ENCODE measurements around the gene ASAP2. TPM values are rescaled to one million over a fixed set of nuclear protein-coding genes. Genes with fewer than 3 reads are reported as not detected.

Gene ASAP2
- total RNA-seq, 2 donors from 2014 or later = not detected

DNA sequence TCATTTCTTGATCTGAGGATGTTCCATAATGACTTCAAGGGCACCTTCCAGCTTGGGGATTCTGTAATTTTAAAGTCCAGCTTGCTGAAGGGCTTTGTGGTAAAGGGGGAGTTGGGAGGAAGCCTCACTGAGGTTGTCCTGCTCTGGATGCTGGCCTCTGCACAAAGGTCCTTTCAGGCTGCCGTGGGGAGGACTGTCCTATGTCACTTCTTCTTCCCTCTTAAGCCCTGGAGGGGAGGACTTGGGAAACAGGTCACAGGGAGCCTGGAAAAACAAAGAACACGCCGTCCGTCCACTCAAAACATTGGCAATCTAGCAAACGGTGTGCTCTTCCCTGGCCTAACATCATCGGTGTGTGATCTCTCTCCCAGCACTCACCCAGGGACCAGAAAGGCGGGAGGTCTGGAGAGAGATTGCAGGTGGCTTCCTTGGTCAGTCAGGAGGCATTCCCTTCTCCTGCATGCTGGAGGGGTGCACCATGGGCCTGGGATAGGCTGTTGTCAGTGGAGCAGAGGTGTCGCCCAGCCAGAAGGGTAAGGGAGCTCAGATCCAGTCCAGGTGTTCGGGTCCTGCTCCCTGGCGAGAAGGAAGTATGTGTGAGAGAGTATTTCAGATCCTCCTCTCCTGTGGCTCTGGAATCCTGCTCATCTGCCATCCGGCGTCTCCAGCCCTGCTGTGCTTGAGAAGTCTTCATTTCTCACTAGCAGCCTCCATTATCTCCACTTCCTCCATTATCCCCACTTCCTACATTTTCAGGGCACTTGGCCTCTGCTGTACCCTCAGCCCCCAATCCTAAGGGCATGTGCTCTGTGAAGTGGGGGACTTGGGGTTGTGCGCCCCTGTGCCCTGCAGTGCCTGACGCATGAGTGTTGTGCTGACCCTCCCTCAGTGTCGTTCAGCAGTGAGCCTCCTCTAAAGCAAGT, 20.1 kb downstream of the ASAP2 start:
- DNase-seq (ENCODE audit: low spot score) = no peak
- H3K4me3 Mint-ChIP-seq = no peak overlapping the region
- H3K36me3 Mint-ChIP-seq = no peaks in the 10 kb centered on the region
- peaks cover 16 to 46% of the 10 kb centered on the region in 2 donors for H3K27me3 Mint-ChIP-seq
- no peaks in the 10 kb centered on the region for H3K9me3 Mint-ChIP-seq
- no peak overlapping the region for H3K27ac Mint-ChIP-seq
- no peak for ATAC-seq
- no peaks in the 10 kb centered on the region for H3K4me1 Mint-ChIP-seq (ENCODE audit: low read depth in 2 of 2)

DNA sequence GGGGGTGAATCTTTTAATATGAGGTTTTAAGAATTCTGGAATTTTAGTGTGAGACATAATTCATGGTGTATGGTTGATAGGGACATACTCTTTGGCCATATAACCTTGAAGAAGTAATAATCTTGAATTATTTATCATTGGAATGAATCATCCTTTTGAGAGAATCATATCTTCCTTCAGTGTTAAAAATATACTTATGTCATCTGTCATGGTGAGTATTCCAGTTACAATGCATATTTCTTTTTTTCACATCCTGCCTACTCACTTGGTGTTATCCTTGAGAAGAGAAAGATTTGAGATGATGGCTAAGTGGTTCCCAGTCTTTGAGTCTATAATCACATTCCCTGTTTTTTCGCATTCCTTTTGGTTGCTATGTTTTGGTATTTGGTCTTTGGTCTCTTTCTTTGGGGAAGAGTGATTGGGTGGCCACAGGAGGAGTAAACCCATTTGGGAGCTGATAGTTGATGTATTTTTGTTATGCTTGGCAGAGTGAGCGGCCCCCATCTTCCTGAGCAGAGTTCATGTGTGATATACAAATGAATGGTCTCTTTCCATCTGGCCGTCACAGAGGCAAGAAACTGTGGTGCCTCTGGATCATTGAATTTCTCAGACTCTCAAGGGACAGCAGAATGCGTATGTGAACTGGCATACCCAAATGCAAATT, 21.6 kb downstream of the ASAP2 start:
- DNase-seq (ENCODE audit: low spot score) = no peak
- no peaks in the 10 kb centered on the region for H3K36me3 Mint-ChIP-seq
- H3K4me1 Mint-ChIP-seq (ENCODE audit: low read depth in 2 of 2) = no peaks in the 10 kb centered on the region
- H3K4me3 Mint-ChIP-seq = no peak overlapping the region
- H3K9me3 Mint-ChIP-seq = no peaks in the 10 kb centered on the region
- no peak for ATAC-seq
- peaks cover 29 to 53% of the 10 kb centered on the region in 2 donors for H3K27me3 Mint-ChIP-seq
- no peak overlapping the region for H3K27ac Mint-ChIP-seq

DNA sequence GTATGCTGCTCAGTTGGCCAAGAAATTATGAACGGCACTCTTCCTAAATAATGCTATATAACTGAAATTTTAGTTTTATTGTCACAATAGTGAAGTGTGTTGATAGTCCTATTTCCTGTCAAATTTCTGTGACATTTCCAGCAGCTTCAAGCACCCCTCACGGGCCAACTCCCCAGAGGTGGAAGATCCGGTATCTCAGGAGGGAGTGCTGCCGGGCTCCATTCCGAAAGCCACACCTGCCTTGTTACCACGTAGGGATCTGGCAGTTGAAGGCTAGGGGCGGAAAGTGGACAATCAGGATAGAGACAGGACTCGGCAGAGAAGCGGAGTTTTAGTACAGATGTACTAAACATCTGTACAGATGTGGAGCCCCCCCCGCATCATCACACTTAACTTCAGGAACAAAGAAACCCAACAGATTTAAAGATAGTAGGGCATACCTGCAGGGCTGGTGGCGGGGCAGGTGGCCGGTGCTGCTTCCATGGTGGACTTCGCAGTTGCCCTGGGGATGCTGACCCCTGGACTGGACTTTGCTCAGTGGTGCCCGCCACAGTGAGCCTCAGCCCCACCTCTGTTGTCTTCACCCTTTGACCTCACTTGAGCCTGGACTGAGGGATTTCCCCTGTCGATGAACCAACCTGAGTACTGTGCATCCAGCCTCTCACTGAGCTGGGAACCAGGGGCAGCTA, 22.3 kb downstream of the ASAP2 start:
- H3K9me3 Mint-ChIP-seq = no peaks in the 10 kb centered on the region
- peaks cover 29 to 52% of the 10 kb centered on the region in 2 donors for H3K27me3 Mint-ChIP-seq

DNA sequence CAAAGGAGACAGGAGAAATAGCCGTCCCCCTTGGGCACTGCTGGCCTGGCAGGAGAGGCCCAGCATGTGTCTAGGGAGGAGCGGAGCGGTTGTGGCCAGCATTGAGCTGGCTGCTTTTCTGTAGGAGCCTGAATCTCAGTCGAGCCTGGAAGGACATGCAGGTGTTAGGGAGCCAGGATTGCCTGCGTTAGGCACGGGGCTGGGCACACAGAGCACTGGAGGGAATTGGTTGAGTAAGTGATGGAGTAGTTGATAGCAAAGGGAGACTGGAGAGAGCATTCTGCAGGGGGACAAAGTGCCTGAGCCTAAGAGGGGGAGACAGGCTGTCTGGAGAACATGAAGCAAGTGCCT, 22.8 kb downstream of the ASAP2 start:
- ATAC-seq (no peak), DNase-seq (ENCODE audit: low spot score) (no peak)
- Mint-ChIP-seq H3K4me3 (no peak overlapping the region), H3K9me3 (no peaks in the 10 kb centered on the region), H3K36me3 (no peaks in the 10 kb centered on the region), H3K27me3 (peaks cover 29 to 52% of the 10 kb centered on the region in 2 donors), H3K27ac (no peak overlapping the region), H3K4me1 (ENCODE audit: low read depth in 2 of 2) (no peaks in the 10 kb centered on the region)

More for the DNA sequence above, 22.3 kb downstream of the ASAP2 start:
- Mint-ChIP-seq H3K4me3 (no peak overlapping the region), H3K27ac (no peak overlapping the region), H3K4me1 (ENCODE audit: low read depth in 2 of 2) (no peaks in the 10 kb centered on the region), H3K36me3 (no peaks in the 10 kb centered on the region)
- DNase-seq (ENCODE audit: low spot score) (no peak), ATAC-seq (peak; percentile 11 to 17)

DNA sequence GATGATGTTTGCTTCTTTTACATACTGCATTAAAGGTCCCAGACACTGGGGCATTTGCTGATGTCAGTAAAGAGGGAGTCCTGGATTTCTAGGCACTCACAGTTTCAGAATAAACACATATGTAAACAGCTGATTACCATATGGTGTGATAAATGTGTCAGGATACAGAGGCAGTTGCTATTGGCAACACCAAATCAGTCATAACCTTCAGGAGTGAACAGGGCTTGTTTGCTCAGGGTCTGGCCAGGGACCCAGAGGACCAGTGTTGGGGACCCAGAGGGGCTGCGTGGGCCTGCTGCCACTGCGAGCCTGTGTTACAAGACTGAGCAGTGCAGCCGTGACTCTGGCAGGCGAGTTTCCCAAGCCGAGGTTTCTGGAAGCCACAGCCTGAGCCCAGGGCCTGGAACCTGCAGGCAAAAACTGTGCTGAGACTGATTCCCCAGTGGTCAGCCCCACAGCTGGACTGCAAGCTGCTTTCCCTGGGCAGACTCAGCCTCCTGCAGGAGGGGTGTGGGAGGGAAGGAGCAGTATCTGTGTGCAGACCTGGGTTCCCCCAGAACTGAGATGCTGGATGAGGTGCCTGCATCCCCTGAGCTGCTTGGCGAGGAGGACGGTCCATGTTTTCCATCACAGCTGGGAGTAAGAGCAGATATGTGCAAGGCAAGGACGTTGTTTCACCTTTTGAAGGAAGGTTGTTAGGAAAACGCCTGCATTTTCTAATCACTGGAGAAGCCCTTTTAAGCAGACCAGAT, 23.6 kb downstream of the ASAP2 start:
- peaks cover 29 to 51% of the 10 kb centered on the region in 2 donors for H3K27me3 Mint-ChIP-seq

DNA sequence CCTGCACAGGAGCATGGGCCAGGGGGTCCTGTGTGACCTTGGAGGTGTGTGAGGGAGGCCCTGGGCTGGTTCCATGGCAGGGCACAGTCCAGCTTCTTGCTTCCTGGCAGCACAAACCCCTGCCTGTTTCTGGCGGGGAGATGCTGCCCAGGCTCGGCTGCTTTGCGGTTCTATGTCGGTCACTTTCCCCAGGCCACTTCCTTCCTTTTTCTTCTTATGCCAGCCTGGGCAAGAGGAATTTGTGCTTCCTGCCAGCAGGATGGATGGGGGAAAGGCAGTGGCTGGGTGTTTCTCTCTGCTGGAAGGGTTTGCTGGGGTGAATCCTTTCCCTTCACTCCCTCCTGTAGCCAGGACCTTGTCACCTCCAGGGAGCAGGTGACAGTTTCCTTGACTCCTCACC, 24.3 kb downstream of the ASAP2 start:
- DNase-seq (ENCODE audit: low spot score) (no peak), ATAC-seq (no peak)
- Mint-ChIP-seq H3K27me3 (peaks cover 29 to 44% of the 10 kb centered on the region in 2 donors), H3K9me3 (no peaks in the 10 kb centered on the region), H3K4me1 (ENCODE audit: low read depth in 2 of 2) (no peaks in the 10 kb centered on the region), H3K27ac (no peak overlapping the region), H3K36me3 (no peaks in the 10 kb centered on the region), H3K4me3 (no peak overlapping the region)

More for the DNA sequence above, 23.6 kb downstream of the ASAP2 start:
- Mint-ChIP-seq H3K4me1 (ENCODE audit: low read depth in 2 of 2) (no peaks in the 10 kb centered on the region), H3K36me3 (no peaks in the 10 kb centered on the region), H3K27ac (no peak overlapping the region), H3K9me3 (no peaks in the 10 kb centered on the region), H3K4me3 (no peak overlapping the region)
- ATAC-seq (no peak), DNase-seq (ENCODE audit: low spot score) (no peak)

DNA sequence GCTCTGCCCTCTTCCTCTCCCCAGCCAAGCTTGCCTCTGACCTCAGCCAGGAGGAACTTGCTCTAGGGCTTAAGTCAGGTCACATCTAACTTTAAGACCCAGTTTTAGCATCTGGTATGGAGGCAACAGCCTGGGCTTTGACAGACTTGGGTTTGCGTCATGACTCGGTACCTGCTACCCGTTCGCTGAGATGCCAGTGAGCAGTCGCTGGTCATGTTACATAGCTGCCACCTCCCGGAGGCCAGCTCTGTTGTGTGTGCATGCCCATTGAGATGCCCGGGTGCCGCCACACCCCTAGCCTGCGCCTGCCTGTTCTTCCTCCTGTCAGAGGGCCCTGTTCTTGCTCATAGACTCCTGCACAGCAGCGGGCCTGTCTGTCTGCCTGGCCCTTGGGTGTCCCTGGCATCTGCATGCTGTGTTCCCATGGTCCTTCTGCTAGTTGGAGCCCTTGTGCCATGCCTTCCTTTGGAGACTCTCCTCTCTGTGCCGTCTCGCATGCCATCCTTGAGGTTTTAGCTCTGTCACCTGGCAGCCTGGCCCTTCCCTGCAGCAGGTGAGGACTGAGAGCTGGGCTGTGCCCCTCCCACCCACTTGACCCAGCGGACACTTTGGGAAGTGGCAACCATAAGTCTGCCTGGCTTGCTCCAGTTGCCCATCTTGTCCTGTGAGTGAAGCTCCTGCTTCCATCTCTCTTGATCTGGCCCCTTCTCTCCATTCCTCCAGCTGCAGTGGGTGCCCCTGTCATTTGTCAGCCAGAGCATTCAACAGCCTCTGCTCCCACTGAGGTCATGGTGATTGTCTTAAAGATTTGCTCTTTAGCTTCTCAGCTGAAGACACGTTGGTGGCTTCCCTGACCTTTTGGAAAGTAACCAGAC, 24.9 kb downstream of the ASAP2 start:
- Mint-ChIP-seq H3K27me3 (peaks cover 29 to 43% of the 10 kb centered on the region in 2 donors), H3K36me3 (no peaks in the 10 kb centered on the region), H3K4me3 (no peak overlapping the region), H3K4me1 (ENCODE audit: low read depth in 2 of 2) (no peaks in the 10 kb centered on the region), H3K9me3 (no peaks in the 10 kb centered on the region), H3K27ac (no peak overlapping the region)
- DNase-seq (ENCODE audit: low spot score) (no peak), ATAC-seq (no peak)

DNA sequence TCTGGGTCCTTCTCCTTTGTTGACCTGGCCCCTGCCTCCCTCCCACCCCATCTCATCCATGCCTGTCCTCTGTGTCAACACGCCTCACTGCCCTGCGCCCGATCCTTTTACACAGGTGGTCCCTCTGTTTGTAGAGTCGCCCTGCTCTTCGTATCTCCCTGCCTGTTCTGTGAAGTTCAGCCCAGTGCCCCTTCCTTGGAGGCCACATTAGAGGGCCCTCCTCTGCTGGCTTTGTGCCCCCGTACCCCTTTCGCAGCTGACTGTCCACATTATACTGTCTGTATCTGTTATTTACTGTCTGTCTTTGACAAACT, 25.5 kb downstream of the ASAP2 start:
- H3K9me3 Mint-ChIP-seq = no peaks in the 10 kb centered on the region
- H3K4me1 Mint-ChIP-seq (ENCODE audit: low read depth in 2 of 2) = no peaks in the 10 kb centered on the region
- DNase-seq (ENCODE audit: low spot score) (no peak), ATAC-seq (no peak)
- no peak overlapping the region for H3K4me3 Mint-ChIP-seq
- no peaks in the 10 kb centered on the region for H3K36me3 Mint-ChIP-seq
- H3K27me3 Mint-ChIP-seq = peaks cover 27 to 43% of the 10 kb centered on the region in 2 donors
- no peak overlapping the region for H3K27ac Mint-ChIP-seq

DNA sequence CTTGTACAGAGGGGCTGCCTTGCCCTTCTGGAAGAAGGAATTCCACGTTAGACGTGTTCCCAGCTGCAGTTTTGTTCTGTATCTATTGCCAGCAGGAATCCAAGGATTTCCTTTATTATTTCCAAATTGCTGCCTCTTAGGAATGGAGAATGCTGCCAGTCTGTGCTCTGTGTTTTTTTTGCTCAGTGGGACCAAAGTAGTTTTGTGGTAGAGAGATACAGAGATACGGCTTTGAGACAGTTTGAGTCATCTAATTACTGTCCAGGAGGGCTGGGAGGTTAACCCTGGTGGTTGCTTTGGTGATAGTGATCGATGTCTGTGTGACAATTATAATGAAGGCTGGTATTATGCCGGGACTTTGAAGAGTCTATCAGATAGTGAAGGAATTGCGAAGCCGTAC, 26.3 kb downstream of the ASAP2 start:
- Mint-ChIP-seq H3K4me1 (ENCODE audit: low read depth in 2 of 2) (no peaks in the 10 kb centered on the region), H3K9me3 (no peaks in the 10 kb centered on the region), H3K4me3 (no peak overlapping the region), H3K36me3 (no peaks in the 10 kb centered on the region), H3K27ac (no peak overlapping the region), H3K27me3 (peaks cover 24 to 36% of the 10 kb centered on the region in 2 donors)
- ATAC-seq (no peak), DNase-seq (ENCODE audit: low spot score) (no peak)

DNA sequence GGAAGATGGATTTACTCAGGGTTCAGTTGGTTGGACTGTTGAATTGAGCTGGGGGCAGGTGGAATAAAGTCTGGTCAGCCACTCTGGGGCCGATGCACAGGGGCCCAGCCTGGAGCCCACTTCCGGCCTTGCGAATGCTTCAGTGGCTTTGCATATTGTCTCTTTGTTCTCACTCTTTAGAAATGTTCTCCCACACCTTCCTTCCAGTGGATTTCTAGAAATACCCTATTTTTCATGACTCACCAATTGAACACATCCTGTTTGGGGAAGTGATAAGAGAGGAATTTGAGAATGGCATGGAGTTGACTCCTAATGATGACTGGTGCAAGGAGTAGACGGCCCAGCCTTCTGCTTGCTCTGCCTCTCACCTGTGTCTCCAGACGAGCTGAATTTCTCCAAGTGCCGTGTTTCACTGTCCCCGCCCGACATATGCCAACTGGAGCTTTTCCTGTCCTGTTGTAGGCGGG, 28.1 kb downstream of the ASAP2 start:
- H3K36me3 Mint-ChIP-seq = no peaks in the 10 kb centered on the region
- H3K27ac Mint-ChIP-seq = no peak overlapping the region
- H3K27me3 Mint-ChIP-seq = peaks cover 15 to 27% of the 10 kb centered on the region in 2 donors
- DNase-seq (ENCODE audit: low spot score) (no peak), ATAC-seq (no peak)
- no peaks in the 10 kb centered on the region for H3K4me1 Mint-ChIP-seq (ENCODE audit: low read depth in 2 of 2)
- no peak overlapping the region for H3K4me3 Mint-ChIP-seq
- no peaks in the 10 kb centered on the region for H3K9me3 Mint-ChIP-seq

DNA sequence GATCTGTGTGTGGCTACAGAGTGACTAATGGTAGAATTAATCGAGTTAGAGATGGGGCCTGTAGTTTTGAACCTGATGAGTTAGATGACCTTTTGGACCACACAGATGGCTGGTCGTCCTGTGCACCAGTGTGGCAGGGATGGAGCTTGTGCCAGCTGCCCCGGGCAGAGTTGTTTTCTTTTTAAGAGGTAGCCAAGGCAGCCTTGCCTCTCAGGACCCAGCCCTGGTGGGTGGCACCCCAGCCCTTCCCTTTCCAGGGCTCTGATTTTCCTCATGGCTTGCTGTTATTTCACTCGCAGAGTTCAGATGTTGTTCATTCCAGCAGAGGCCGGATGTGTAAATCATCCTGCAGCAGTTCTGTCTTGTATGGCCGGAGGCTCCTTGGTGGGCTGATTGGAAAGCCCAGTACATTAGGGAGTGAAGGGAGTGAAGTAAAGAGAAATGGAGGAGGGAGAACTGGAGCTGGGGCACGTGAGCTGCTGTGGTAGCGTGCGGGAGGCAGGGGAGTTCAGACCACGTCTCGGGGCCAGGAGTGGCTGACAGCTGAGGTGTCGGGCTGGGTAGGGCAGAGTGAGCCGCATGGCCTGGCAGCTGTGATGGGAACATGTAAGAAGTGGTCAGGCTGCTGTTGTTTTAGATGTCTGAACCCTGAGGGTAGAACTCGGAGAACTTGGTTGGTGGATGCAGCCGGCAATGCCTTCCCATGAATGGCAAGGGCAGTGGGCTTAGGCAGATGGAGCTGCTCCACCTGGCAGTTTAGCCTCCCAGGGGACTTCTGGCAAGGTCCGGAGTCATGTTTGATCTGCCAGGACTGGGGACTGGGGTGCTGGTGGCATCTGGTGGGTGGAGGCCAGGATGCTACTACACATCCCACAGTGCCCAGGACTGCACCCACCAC, 28.8 kb downstream of the ASAP2 start:
- Mint-ChIP-seq H3K36me3 (no peaks in the 10 kb centered on the region), H3K4me3 (no peak overlapping the region), H3K27me3 (peaks cover 15 to 26% of the 10 kb centered on the region in 2 donors), H3K9me3 (no peaks in the 10 kb centered on the region), H3K4me1 (ENCODE audit: low read depth in 2 of 2) (no peaks in the 10 kb centered on the region), H3K27ac (peak overlapping the region in 1 of 2 donors; percentile 35)
- DNase-seq (ENCODE audit: low spot score) (no peak), ATAC-seq (no peak)

DNA sequence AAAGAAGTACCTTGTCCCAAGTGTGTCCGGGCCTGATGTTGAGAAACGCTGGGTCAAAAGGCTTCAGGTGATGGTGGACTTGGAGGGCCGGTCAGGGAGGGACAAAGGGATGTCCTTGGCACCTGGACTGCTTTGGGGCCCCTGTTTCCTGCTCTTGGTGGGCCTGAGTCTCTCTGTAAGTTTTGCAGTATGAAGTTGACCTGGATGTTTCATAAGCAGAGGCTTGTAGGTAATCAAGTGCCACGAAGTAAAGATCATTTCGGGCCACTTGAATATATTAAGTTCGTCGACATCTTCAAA, 29.4 kb downstream of the ASAP2 start:
- no peaks in the 10 kb centered on the region for H3K4me1 Mint-ChIP-seq (ENCODE audit: low read depth in 2 of 2)
- H3K36me3 Mint-ChIP-seq = no peaks in the 10 kb centered on the region
- DNase-seq (ENCODE audit: low spot score) (no peak), ATAC-seq (no peak)
- H3K4me3 Mint-ChIP-seq = no peak overlapping the region
- H3K9me3 Mint-ChIP-seq = no peaks in the 10 kb centered on the region
- H3K27ac Mint-ChIP-seq = no peak overlapping the region
- H3K27me3 Mint-ChIP-seq = peaks cover 19 to 26% of the 10 kb centered on the region in 2 donors

Data from natural killer cell treated with Interleukin-12 subunit alpha and Interleukin-12 subunit beta and Interleukin-15 and Interleukin-18, amount 100 ng/mL, for 72 hours (primary cell).